Astrocyte (in vitro differentiated cells and primary cell): ENCODE measurements around the gene GSTA2. TPM values are rescaled to one million over a fixed set of nuclear protein-coding genes. Genes with fewer than 3 reads are reported as not detected.
"Not testable (repeated sequence)": the region's sequence is repeated elsewhere in the genome, so short reads cannot be mapped to it uniquely, and the experiment has no call there.

Experiments used
- DNase-seq: peaks from one replicate; pipeline ENCODE4 v3.0.0-alpha.2; 2010; ENCODE audit warnings: low read depth
- FAIRE-seq: peaks from 2 replicates; lab custom pipeline; 2011; peaks lifted over from hg19 to GRCh38; lab: Jason Lieb, UNC
- H2AFZ ChIP-seq: 2 replicates; pipeline ENCODE4 v1.6.0; 2012; ENCODE audit warnings: low read depth, low read length, inconsistent platforms
- H3K27ac ChIP-seq: 2 replicates; pipeline ENCODE4 v1.5.1; 2011; ENCODE audit warnings: low read depth, low read length, inconsistent platforms
- H3K27me3 ChIP-seq: 2 replicates; pipeline ENCODE4 v1.6.0; 2011; ENCODE audit warnings: low read length, inconsistent platforms; ENCODE audit not compliant: insufficient read depth
- H3K36me3 ChIP-seq: 2 replicates; pipeline ENCODE4 v1.5.1; 2011; ENCODE audit warnings: low read length, inconsistent platforms; ENCODE audit not compliant: insufficient read depth
- H3K4me1 ChIP-seq: 2 replicates; pipeline ENCODE4 v1.5.1; 2011; ENCODE audit warnings: low read length, inconsistent platforms; ENCODE audit not compliant: insufficient read depth
- H3K4me2 ChIP-seq: 2 replicates; pipeline ENCODE4 v1.6.0; 2012; ENCODE audit warnings: low read length, inconsistent platforms
- H3K4me3 ChIP-seq: 2 replicates; pipeline ENCODE4 v1.5.1; 2011; ENCODE audit warnings: low read depth, mild to moderate bottlenecking, low read length, inconsistent platforms; ENCODE audit not compliant: insufficient read depth
- H3K79me2 ChIP-seq: 2 replicates; pipeline ENCODE4 v1.6.0; 2012; ENCODE audit warnings: mild to moderate bottlenecking, low read length, inconsistent platforms; ENCODE audit not compliant: insufficient read depth
- H3K9ac ChIP-seq: 2 replicates; pipeline ENCODE4 v1.6.0; 2012; ENCODE audit warnings: mild to moderate bottlenecking, low read length, inconsistent platforms
- H3K9me3 ChIP-seq: 2 replicates; pipeline ENCODE4 v1.5.1; 2012; ENCODE audit warnings: low read depth, mild to moderate bottlenecking, low read length, inconsistent platforms; ENCODE audit not compliant: insufficient read depth
- H4K20me1 ChIP-seq: 2 replicates; pipeline ENCODE4 v1.6.0; 2012; ENCODE audit warnings: low read length, inconsistent platforms; ENCODE audit not compliant: insufficient read depth
- H3K27ac Mint-ChIP-seq: one replicate; pipeline ENCODE4 v1.8.0; 2021; ENCODE audit warnings: mild to moderate bottlenecking, mixed read lengths; ENCODE audit not compliant: unreplicated experiment
- H3K27me3 Mint-ChIP-seq: one replicate; pipeline ENCODE4 v1.8.0; 2021; ENCODE audit warnings: low read depth, mixed read lengths; ENCODE audit not compliant: unreplicated experiment
- H3K36me3 Mint-ChIP-seq: one replicate; pipeline ENCODE4 v1.8.0; 2021; ENCODE audit warnings: low read depth, mixed read lengths; ENCODE audit not compliant: unreplicated experiment
- H3K4me1 Mint-ChIP-seq: one replicate; pipeline ENCODE4 v1.8.0; 2021; ENCODE audit warnings: low read depth, mixed read lengths; ENCODE audit not compliant: unreplicated experiment
- H3K4me3 Mint-ChIP-seq: one replicate; pipeline ENCODE4 v1.8.0; 2021; ENCODE audit warnings: mild to moderate bottlenecking, moderate library complexity, mixed read lengths; ENCODE audit not compliant: unreplicated experiment
- H3K9me3 Mint-ChIP-seq: one replicate; pipeline ENCODE4 v1.8.0; 2021; ENCODE audit warnings: mild to moderate bottlenecking, mixed read lengths; ENCODE audit not compliant: unreplicated experiment
- EZH2 ChIP-seq: IDR thresholded peaks from 2 replicates; pipeline ENCODE4 v1.6.1; 2012; ENCODE audit warnings: mild to moderate bottlenecking, low read length, inconsistent platforms; ENCODE audit not compliant: insufficient read depth
- total RNA-seq: library from RNA; stranded (reverse); gene quantifications from 2 replicates; pipeline ENCODE4 v1.2.1, GENCODE V29; 2021
- TF ChIP-seq, protein P1 (sequence below): IDR thresholded peaks from 2 replicates; pipeline ENCODE4 v1.5.1; 2011; ENCODE audit warnings: low read depth, mild to moderate bottlenecking, inconsistent platforms, low read length, moderate library complexity; ENCODE audit not compliant: insufficient read depth

GSTA2 gene
- total RNA-seq, 1 donor from 2014 or later = not detected

DNA sequence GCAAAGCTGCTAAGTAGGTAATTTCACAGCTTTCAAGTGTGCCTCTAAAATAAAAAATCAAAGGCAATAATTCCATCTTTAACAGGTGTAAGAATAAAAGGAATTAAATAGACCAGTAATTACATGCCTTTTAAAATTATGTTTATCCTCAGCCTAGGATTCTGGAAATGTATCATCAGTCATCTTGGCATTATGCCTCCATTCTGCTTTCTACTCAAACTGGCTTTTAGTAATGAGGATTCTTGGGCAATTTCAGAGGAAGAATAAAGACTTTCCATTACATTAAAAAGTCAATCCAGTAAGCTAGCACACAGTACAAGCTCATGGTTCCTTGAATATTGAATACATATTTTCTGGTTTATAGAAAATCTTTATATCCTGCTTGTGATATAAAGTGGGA, 44.7 kb downstream of the GSTA2 start:
- no peaks in the 10 kb centered on the region for H3K9me3 ChIP-seq
- peaks cover 5% of the 10 kb centered on the region for H3K9me3 Mint-ChIP-seq
- H3K79me2 ChIP-seq = no peaks in the 10 kb centered on the region
- no peak for FAIRE-seq
- no peaks in the 10 kb centered on the region for H3K27me3 ChIP-seq
- H3K27ac ChIP-seq = no peak overlapping the region
- no peaks in the 10 kb centered on the region for H3K36me3 Mint-ChIP-seq
- no peak overlapping the region for H3K4me3 Mint-ChIP-seq
- H3K4me1 Mint-ChIP-seq = no peaks in the 10 kb centered on the region
- H3K27me3 Mint-ChIP-seq = no peaks in the 10 kb centered on the region
- H3K4me3 ChIP-seq = no peak overlapping the region
- TF ChIP-seq, protein P1, sequence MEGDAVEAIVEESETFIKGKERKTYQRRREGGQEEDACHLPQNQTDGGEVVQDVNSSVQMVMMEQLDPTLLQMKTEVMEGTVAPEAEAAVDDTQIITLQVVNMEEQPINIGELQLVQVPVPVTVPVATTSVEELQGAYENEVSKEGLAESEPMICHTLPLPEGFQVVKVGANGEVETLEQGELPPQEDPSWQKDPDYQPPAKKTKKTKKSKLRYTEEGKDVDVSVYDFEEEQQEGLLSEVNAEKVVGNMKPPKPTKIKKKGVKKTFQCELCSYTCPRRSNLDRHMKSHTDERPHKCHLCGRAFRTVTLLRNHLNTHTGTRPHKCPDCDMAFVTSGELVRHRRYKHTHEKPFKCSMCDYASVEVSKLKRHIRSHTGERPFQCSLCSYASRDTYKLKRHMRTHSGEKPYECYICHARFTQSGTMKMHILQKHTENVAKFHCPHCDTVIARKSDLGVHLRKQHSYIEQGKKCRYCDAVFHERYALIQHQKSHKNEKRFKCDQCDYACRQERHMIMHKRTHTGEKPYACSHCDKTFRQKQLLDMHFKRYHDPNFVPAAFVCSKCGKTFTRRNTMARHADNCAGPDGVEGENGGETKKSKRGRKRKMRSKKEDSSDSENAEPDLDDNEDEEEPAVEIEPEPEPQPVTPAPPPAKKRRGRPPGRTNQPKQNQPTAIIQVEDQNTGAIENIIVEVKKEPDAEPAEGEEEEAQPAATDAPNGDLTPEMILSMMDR = no peak
- no peak for TF ChIP-seq EZH2
- no peak overlapping the region for H3K9ac ChIP-seq
- no peak overlapping the region for H2AFZ ChIP-seq
- no peaks in the 10 kb centered on the region for H3K4me1 ChIP-seq
- no peaks in the 10 kb centered on the region for H4K20me1 ChIP-seq
- H3K36me3 ChIP-seq = no peaks in the 10 kb centered on the region
- H3K27ac Mint-ChIP-seq = no peak overlapping the region
- DNase-seq = peak; percentile 14
- no peak overlapping the region for H3K4me2 ChIP-seq

GRCh38 chr6:52714761-52715160, 48.5 kb downstream of the GSTA2 start:
- H3K79me2 ChIP-seq, H3K9ac ChIP-seq, H3K4me3 Mint-ChIP-seq, H3K4me1 ChIP-seq, H3K4me3 ChIP-seq, DNase-seq, H3K27me3 ChIP-seq, H3K9me3 ChIP-seq, H3K9me3 Mint-ChIP-seq, H3K36me3 Mint-ChIP-seq, H3K27ac ChIP-seq, H3K36me3 ChIP-seq, H4K20me1 ChIP-seq, H2AFZ ChIP-seq, H3K27ac Mint-ChIP-seq, H3K4me1 Mint-ChIP-seq, FAIRE-seq, H3K4me2 ChIP-seq, H3K27me3 Mint-ChIP-seq: not testable (repeated sequence)

- Histone ChIP-seq H3K9me3 (no peaks in the 10 kb centered on the region), H3K36me3 (no peaks in the 10 kb centered on the region), H3K4me3 (no peak overlapping the region), H3K27me3 (no peaks in the 10 kb centered on the region), H3K4me2 (no peak overlapping the region), H3K79me2 (no peaks in the 10 kb centered on the region), H3K27ac (no peak overlapping the region), H2AFZ (no peak overlapping the region), H3K9ac (no peak overlapping the region), H3K4me1 (no peaks in the 10 kb centered on the region), H4K20me1 (no peaks in the 10 kb centered on the region)
- DNase-seq = no peak
- Mint-ChIP-seq H3K27ac (no peak overlapping the region), H3K36me3 (no peaks in the 10 kb centered on the region), H3K27me3 (peaks cover 2% of the 10 kb centered on the region), H3K9me3 (peaks cover 2% of the 10 kb centered on the region), H3K4me1 (no peaks in the 10 kb centered on the region), H3K4me3 (no peak overlapping the region)
- no peak for FAIRE-seq
- TF ChIP-seq, protein P1 = no peak
- no peak for TF ChIP-seq EZH2
Measured at GRCh38 chr6:52712136-52712535, 51.1 kb downstream of the GSTA2 start.
